Activated naive CD4-positive, alpha-beta T cell treated with anti-CD3 and anti-CD28 coated beads, Interleukin-2, amount 50 U/mL, for 24 hours (primary cell): ENCODE measurements around the gene EIF2S2.

Experiments used
- H3K27ac Mint-ChIP-seq: one replicate; pipeline ENCODE4 v1.8.0; 2021; ENCODE audit warnings: mild to moderate bottlenecking, mixed read lengths
- H3K27me3 Mint-ChIP-seq: one replicate; pipeline ENCODE4 v1.8.0; 2021; ENCODE audit warnings: mixed read lengths
- H3K36me3 Mint-ChIP-seq: one replicate; pipeline ENCODE4 v1.8.0; 2021; ENCODE audit warnings: mixed read lengths
- H3K4me1 Mint-ChIP-seq: one replicate; pipeline ENCODE4 v1.8.0; 2021; ENCODE audit warnings: mixed read lengths
- H3K4me3 Mint-ChIP-seq: one replicate; pipeline ENCODE4 v1.8.0; 2021; ENCODE audit warnings: mild to moderate bottlenecking, mixed read lengths
- H3K9me3 Mint-ChIP-seq: one replicate; pipeline ENCODE4 v1.8.0; 2021; ENCODE audit warnings: mixed read lengths

The EIF2S2 gene

GRCh38 chr20:34083781-34084180 lies 28.3 kb downstream of the EIF2S2 start:
- H3K9me3 Mint-ChIP-seq: no peaks in the 10 kb centered on the region
- no peak overlapping the region for H3K27ac Mint-ChIP-seq
- H3K4me1 Mint-ChIP-seq: peaks cover 26% of the 10 kb centered on the region
- no peaks in the 10 kb centered on the region for H3K27me3 Mint-ChIP-seq
- H3K36me3 Mint-ChIP-seq: peaks cover 10% of the 10 kb centered on the region
- no peak overlapping the region for H3K4me3 Mint-ChIP-seq

DNA sequence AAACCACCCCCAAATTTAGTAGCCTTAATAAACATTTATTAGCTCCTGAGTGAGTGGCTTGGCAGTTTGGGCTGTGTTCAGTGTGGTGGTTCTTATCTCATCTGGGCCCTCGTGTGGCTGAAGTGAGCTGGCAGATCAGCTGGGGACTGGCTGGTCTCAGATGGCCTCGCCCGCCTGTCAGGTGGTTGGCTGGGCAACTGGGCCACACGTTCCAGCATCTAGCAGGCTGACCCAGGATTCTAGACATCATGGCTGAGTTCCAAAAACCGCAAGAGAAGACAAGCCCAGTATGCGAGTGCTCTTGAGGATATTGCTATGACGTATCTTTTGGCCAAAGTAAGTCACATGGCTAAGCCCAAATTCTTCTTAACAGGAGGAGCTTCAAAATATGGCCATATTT lies 28.9 kb downstream of the EIF2S2 start:
- Mint-ChIP-seq H3K27me3 (no peaks in the 10 kb centered on the region), H3K36me3 (peaks cover 10% of the 10 kb centered on the region), H3K4me1 (peaks cover 22% of the 10 kb centered on the region), H3K27ac (no peak overlapping the region), H3K4me3 (no peak overlapping the region), H3K9me3 (no peaks in the 10 kb centered on the region)

DNA sequence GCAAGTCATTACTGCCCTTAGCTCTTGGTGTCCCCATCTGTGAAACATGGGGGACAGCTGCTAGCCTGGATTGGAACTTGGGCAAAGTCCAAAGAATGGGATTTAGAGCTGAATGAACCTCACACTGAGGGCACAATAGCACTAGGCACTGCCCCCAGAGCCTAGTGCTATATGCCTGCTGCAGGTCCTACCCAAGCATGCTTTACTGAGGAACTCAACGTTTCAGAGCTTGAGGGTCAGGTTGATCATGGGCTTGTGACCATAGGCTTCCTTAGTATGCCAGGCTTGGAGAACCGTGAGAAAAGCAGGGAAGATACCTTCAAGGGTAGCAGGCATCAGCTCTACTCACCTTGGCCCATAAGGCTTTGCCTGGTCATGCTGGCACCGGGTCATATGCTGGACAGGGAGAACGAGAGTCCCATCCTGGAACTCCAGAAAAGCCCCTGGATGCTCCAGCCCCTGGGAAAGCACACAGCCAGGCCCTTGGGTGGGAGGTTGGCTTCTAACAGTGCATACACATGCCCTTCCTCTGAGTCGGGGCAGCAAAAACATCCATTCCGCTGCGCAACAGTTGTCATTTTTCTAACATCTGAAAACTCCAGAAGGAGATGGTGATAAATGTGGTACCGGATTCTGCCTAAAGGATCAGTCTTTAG lies 29.7 kb downstream of the EIF2S2 start:
- peaks cover 17% of the 10 kb centered on the region for H3K4me1 Mint-ChIP-seq
- peaks cover 10% of the 10 kb centered on the region for H3K36me3 Mint-ChIP-seq
- no peak overlapping the region for H3K4me3 Mint-ChIP-seq
- H3K27me3 Mint-ChIP-seq: no peaks in the 10 kb centered on the region
- H3K9me3 Mint-ChIP-seq: no peaks in the 10 kb centered on the region
- H3K27ac Mint-ChIP-seq: no peak overlapping the region

DNA sequence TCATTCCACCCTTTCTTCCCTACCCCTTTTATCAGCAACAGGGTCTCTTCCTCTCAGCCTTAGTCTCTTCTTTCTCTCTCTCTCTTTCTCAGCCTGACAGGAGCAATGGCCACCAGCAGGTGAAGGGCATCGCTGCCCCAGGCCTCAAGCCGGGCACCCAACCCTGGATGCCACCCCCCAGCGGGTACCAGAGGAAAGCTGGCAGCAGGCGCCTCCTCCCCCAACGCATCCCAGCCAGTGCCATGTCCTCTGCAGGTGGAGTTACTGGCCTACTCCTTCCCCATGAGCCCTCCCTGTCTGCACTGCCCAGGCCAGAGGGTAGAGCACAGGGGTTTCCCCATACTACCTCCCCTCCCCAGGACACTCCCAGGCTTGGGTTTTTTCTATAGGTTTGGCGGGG lies 32.2 kb downstream of the EIF2S2 start:
- Mint-ChIP-seq H3K27ac (peak overlapping the region; percentile 2), H3K27me3 (no peaks in the 10 kb centered on the region), H3K36me3 (peaks cover 10% of the 10 kb centered on the region), H3K9me3 (no peaks in the 10 kb centered on the region), H3K4me1 (peaks cover 14% of the 10 kb centered on the region), H3K4me3 (no peak overlapping the region)

- no peak overlapping the region for H3K4me3 Mint-ChIP-seq
- peak overlapping the region; percentile 70 for H3K27ac Mint-ChIP-seq
- peaks cover 7% of the 10 kb centered on the region for H3K36me3 Mint-ChIP-seq
Measured at GRCh38 chr20:34078540-34078939, 33.5 kb downstream of the EIF2S2 start.

GRCh38 chr20:34076952-34077351 lies 35.1 kb downstream of the EIF2S2 start:
- Mint-ChIP-seq H3K27me3 (no peaks in the 10 kb centered on the region), H3K36me3 (peaks cover 7% of the 10 kb centered on the region), H3K27ac (no peak overlapping the region), H3K9me3 (no peaks in the 10 kb centered on the region), H3K4me3 (no peak overlapping the region), H3K4me1 (peaks cover 14% of the 10 kb centered on the region)

More at GRCh38 chr20:34078540-34078939, 33.5 kb downstream of the EIF2S2 start:
- peaks cover 5% of the 10 kb centered on the region for H3K4me1 Mint-ChIP-seq
- no peaks in the 10 kb centered on the region for H3K27me3 Mint-ChIP-seq
- no peaks in the 10 kb centered on the region for H3K9me3 Mint-ChIP-seq

- no peaks in the 10 kb centered on the region for H3K9me3 Mint-ChIP-seq
- H3K4me3 Mint-ChIP-seq: no peak overlapping the region
- no peak overlapping the region for H3K27ac Mint-ChIP-seq
- H3K36me3 Mint-ChIP-seq: peaks cover 6% of the 10 kb centered on the region
- no peaks in the 10 kb centered on the region for H3K27me3 Mint-ChIP-seq
- H3K4me1 Mint-ChIP-seq: peaks cover 12% of the 10 kb centered on the region
Measured at GRCh38 chr20:34075647-34076046, 36.4 kb downstream of the EIF2S2 start.

DNA sequence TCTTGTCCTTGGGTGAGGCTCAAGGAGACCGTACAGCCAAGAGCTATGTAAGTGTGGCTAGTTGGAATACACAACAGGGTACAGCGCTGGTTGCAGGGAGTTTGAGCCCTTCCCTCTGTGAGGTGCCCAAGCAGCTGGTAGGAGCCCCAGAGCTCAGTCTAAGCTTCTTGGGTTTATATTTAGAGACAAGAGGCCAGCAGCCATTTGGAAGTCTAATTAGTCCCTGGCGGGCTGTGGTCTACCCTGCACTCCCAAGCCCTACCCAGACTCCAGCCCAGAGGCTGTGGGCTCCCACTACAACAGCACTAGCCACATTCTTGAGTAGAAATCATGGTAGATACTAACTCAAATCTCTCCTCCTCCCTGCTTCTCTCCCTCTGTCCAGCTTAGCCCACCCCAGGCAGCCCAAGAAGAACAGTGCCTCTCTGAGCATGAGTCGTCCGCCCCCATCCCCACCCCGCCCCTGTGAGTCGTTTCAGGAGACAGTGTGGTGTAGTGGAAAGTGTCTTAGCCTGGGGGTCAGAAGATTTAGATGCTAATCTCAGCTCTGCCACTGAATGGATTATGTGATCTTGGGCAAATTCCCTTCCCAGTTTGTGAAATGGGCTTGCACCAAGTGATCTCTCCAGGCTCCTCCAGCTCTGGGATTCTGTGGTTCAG lies 37.8 kb downstream of the EIF2S2 start:
- no peaks in the 10 kb centered on the region for H3K27me3 Mint-ChIP-seq
- H3K36me3 Mint-ChIP-seq: peaks cover 3% of the 10 kb centered on the region
- no peak overlapping the region for H3K4me3 Mint-ChIP-seq
- H3K4me1 Mint-ChIP-seq: peaks cover 20% of the 10 kb centered on the region
- no peak overlapping the region for H3K27ac Mint-ChIP-seq
- H3K9me3 Mint-ChIP-seq: no peaks in the 10 kb centered on the region

DNA sequence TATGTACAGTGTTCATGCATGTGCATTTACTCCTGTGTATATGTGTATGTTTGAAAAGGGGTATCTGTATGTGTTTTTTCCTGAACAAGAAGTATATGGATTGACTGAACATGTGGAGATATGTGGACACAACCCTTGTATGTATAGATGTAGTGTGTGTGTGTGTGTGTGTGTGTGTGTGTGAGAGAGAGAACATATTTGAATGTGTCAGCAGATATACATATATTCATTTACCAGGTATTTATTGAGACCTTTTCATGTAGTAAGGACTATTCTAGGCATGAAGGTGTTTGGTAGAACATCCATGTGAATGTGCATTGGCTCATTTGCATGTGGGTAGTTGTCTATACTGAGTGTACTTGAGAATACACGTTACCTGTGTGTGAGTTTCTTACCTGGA lies 39.3 kb downstream of the EIF2S2 start:
- H3K27me3 Mint-ChIP-seq: no peaks in the 10 kb centered on the region
- peaks cover 34% of the 10 kb centered on the region for H3K4me1 Mint-ChIP-seq
- peaks cover 3% of the 10 kb centered on the region for H3K36me3 Mint-ChIP-seq
- H3K4me3 Mint-ChIP-seq: no peak overlapping the region
- peak overlapping the region; percentile 66 for H3K27ac Mint-ChIP-seq
- H3K9me3 Mint-ChIP-seq: no peaks in the 10 kb centered on the region

GRCh38 chr20:34072076-34072475 lies 40.0 kb downstream of the EIF2S2 start:
- Mint-ChIP-seq H3K4me1 (peaks cover 36% of the 10 kb centered on the region), H3K27me3 (no peaks in the 10 kb centered on the region), H3K4me3 (no peak overlapping the region), H3K9me3 (no peaks in the 10 kb centered on the region), H3K27ac (no peak overlapping the region), H3K36me3 (peaks cover 3% of the 10 kb centered on the region)

GRCh38 chr20:34070859-34071258 lies 41.2 kb downstream of the EIF2S2 start:
- Mint-ChIP-seq H3K27ac (peak overlapping the region; percentile 5), H3K4me3 (no peak overlapping the region), H3K4me1 (peaks cover 38% of the 10 kb centered on the region), H3K36me3 (no peaks in the 10 kb centered on the region), H3K9me3 (no peaks in the 10 kb centered on the region), H3K27me3 (no peaks in the 10 kb centered on the region)

GRCh38 chr20:34070079-34070439 lies 42.0 kb downstream of the EIF2S2 start:
- Mint-ChIP-seq H3K4me1 (peaks cover 46% of the 10 kb centered on the region), H3K9me3 (no peaks in the 10 kb centered on the region), H3K4me3 (no peak overlapping the region), H3K27ac (no peak overlapping the region), H3K36me3 (no peaks in the 10 kb centered on the region), H3K27me3 (no peaks in the 10 kb centered on the region)

DNA sequence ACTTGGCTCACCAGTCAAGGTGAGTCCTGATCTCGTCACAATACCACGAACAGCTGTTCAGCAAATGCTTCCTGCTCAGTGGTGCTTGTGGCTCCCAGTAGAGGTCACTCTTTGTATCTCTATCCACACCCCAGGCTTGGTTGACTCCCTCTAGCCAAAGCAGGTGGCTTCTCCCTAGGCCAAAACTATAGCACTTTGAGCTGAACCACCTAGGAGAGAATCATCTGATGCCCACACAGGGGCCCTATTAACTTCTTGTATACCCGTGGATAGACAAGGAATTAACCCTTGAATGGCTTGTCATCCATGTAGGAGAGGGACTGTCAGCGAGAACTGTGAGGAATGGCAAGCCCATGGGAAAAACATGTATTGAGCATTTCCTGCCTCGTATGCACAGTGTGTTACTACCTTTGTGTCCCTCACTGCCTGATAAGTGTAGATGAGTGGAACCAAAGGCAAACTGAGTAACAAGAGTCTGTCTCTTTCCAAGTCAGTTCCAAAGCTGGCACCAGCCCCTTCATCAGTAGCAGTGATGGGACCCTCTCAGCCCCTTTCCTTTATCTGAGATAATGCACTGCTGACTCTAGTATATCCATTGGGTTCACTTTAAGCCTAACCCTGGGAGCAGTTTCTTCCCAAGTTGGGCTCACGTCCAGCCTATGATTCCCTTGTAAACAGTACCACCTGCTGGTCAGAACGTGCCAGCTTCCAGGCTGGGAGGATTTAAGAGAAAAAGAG lies 42.5 kb downstream of the EIF2S2 start:
- peak overlapping the region; percentile 79 for H3K27ac Mint-ChIP-seq
- no peaks in the 10 kb centered on the region for H3K27me3 Mint-ChIP-seq
- no peak overlapping the region for H3K4me3 Mint-ChIP-seq
- H3K4me1 Mint-ChIP-seq: peaks cover 50% of the 10 kb centered on the region
- no peaks in the 10 kb centered on the region for H3K36me3 Mint-ChIP-seq
- no peaks in the 10 kb centered on the region for H3K9me3 Mint-ChIP-seq

- H3K27me3 Mint-ChIP-seq: no peaks in the 10 kb centered on the region
Measured at GRCh38 chr20:34068001-34068400, 44.0 kb downstream of the EIF2S2 start.

GRCh38 chr20:34066476-34067090 lies 45.5 kb downstream of the EIF2S2 start:
- Mint-ChIP-seq H3K9me3 (no peaks in the 10 kb centered on the region), H3K4me1 (peaks cover 64% of the 10 kb centered on the region), H3K36me3 (no peaks in the 10 kb centered on the region), H3K4me3 (no peak overlapping the region), H3K27me3 (no peaks in the 10 kb centered on the region), H3K27ac (no peak overlapping the region)

More at GRCh38 chr20:34068001-34068400, 44.0 kb downstream of the EIF2S2 start:
- Mint-ChIP-seq H3K4me3 (no peak overlapping the region), H3K9me3 (no peaks in the 10 kb centered on the region), H3K27ac (peak overlapping the region; percentile 95), H3K4me1 (peaks cover 55% of the 10 kb centered on the region), H3K36me3 (no peaks in the 10 kb centered on the region)

DNA sequence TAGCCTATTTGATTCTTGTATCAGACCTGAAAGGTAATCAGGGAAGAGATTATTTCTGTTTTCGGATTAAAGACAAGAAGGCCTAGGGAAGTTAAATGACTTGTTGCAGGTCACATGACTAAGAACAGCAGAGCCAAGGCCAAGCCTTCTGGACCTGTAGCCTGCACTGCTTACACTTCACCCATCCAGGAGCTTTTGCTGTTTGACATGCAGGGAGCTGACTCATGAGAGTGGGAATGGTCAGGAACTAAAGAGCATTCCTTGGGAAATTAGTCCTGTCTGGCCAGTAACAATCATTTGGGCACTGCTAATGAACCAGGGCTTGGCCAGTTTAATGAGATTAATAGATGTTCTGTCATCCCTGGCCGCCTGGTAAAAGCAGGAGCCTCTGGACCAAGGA lies 46.8 kb downstream of the EIF2S2 start:
- Mint-ChIP-seq H3K36me3 (no peaks in the 10 kb centered on the region), H3K27ac (peak overlapping the region; percentile 89), H3K4me1 (peaks cover 76% of the 10 kb centered on the region), H3K4me3 (no peak overlapping the region), H3K9me3 (no peaks in the 10 kb centered on the region), H3K27me3 (no peaks in the 10 kb centered on the region)
